ENCODE measurements around the gene ILDR1. TPM values are rescaled to one million over a fixed set of nuclear protein-coding genes. Genes with fewer than 3 reads are reported as not detected.
"Not testable (repeated sequence)": the region's sequence is repeated elsewhere in the genome, so short reads cannot be mapped to it uniquely, and the experiment has no call there.

ILDR1 gene
- total and polyA plus RNA-seq, 8 donors: 4.1 to 9.8 (median 5.3) TPM

- H3K4me1 ChIP-seq: no peaks in the 10 kb centered on the region
- intact Hi-C loops (cut with DNase I): no loop called here
- DNase-seq (peak in 1 of 4 donors; percentile 29), ATAC-seq (peak; percentile 56)
- H3K27me3 ChIP-seq: no peaks in the 10 kb centered on the region
- peaks cover 0 to 35% of the 10 kb centered on the region in 2 donors for H3K36me3 ChIP-seq
- H3K27ac ChIP-seq: no peak overlapping the region
- H3K9me3 ChIP-seq: no peaks in the 10 kb centered on the region
- no peak for TF ChIP-seq CTCF (IDR thresholded peaks at IDR 0.05)
- H3K4me3 ChIP-seq: no peak overlapping the region
These were observed 78.6 kb downstream of the ILDR1 start for GRCh38 chr3:121943431-121943830.

- TF ChIP-seq CTCF (IDR thresholded peaks at IDR 0.05): no peak
- Histone ChIP-seq H3K36me3 (peaks cover 0 to 39% of the 10 kb centered on the region in 2 donors), H3K4me3 (no peak overlapping the region), H3K9me3 (no peaks in the 10 kb centered on the region), H3K27me3 (no peaks in the 10 kb centered on the region), H3K4me1 (no peaks in the 10 kb centered on the region), H3K27ac (peak overlapping the region in 1 of 2 donors; percentile 1)
- intact Hi-C loops (cut with DNase I): no loop called here
- ATAC-seq: peak; percentile 77
- peak in 1 of 4 donors; percentile 54 for DNase-seq
These were observed 79.8 kb downstream of the ILDR1 start for GRCh38 chr3:121942116-121942786.

- TF ChIP-seq CTCF (IDR thresholded peaks at IDR 0.05): no peak
- no peak for DNase-seq
- H3K9me3 ChIP-seq: no peaks in the 10 kb centered on the region
- ATAC-seq: peak; percentile 65
- peaks cover 0 to 39% of the 10 kb centered on the region in 2 donors for H3K36me3 ChIP-seq
- H3K27ac ChIP-seq: peak overlapping the region in 1 of 2 donors; percentile 1
- H3K27me3 ChIP-seq: no peaks in the 10 kb centered on the region
- intact Hi-C loops (cut with DNase I): no loop called here
- no peaks in the 10 kb centered on the region for H3K4me1 ChIP-seq
- no peak overlapping the region for H3K4me3 ChIP-seq
These were observed 80.5 kb downstream of the ILDR1 start for GRCh38 chr3:121941592-121941991.

GRCh38 chr3:121938141-121938855 is 83.7 kb downstream of the ILDR1 start:
- H3K36me3 ChIP-seq: peaks cover 0 to 39% of the 10 kb centered on the region in 2 donors
- H3K27me3 ChIP-seq; H3K4me3 ChIP-seq; H3K27ac ChIP-seq; H3K4me1 ChIP-seq; ATAC-seq; DNase-seq; H3K9me3 ChIP-seq; intact Hi-C loops (cut with DNase I): not testable (repeated sequence)

Other genes with a start within 250 kb of the ILDR1 start
- gene IQCB1, start 187.2 kb downstream of the ILDR1 start, total RNA-seq: 10 to 100 TPM; 11.9 to 23.9 TPM
- 10 to 100 TPM; 34.6 to 50.6 (median 40.2) TPM for gene IQCB1, start 187.2 kb downstream of the ILDR1 start, polyA plus RNA-seq (ENCODE audit: insufficient read length in 6 of 6)
- 10 to 100 TPM in 1 of 2 donors, 1 to 10 TPM in 1; 5.1 to 13.5 TPM for gene EAF2, start 187.0 kb downstream of the ILDR1 start, total RNA-seq
- 1 to 10 TPM; 3.6 to 4.6 (median 3.8) TPM for gene EAF2, start 187.0 kb downstream of the ILDR1 start, polyA plus RNA-seq (ENCODE audit: insufficient read length in 6 of 6)
- gene SLC15A2, start 127.8 kb downstream of the ILDR1 start, total RNA-seq: 10 to 100 TPM; 30.9 to 61.7 TPM
- 10 to 100 TPM in 5 of 6 donors, 1 to 10 TPM in 1; 8.3 to 31.7 (median 20.0) TPM for gene SLC15A2, start 127.8 kb downstream of the ILDR1 start, polyA plus RNA-seq (ENCODE audit: insufficient read length in 6 of 6)
- gene CD86, start 33.1 kb upstream of the ILDR1 start, total RNA-seq: 10 to 100 TPM; 13.4 to 17.6 TPM
- 1 to 10 TPM; 1.6 to 3.2 (median 2.6) TPM for gene CD86, start 33.1 kb upstream of the ILDR1 start, polyA plus RNA-seq (ENCODE audit: insufficient read length in 6 of 6)
- under 1 TPM in 1 of 2 donors, not detected in 1; 0.16 TPM for gene CASR, start 161.4 kb upstream of the ILDR1 start, total RNA-seq
- gene CASR, start 161.4 kb upstream of the ILDR1 start, polyA plus RNA-seq (ENCODE audit: insufficient read length in 6 of 6): under 1 TPM; 0.04 to 0.24 (median 0.11) TPM